Psoas muscle (tissue), 8 donors: Measurements from ENCODE around the gene ARAP2. TPM values are rescaled to one million over a fixed set of nuclear protein-coding genes. Genes with fewer than 3 reads are reported as not detected.

Source experiments
- ATAC-seq, 4 donors: fragments of 200-7000 bp; cut with Tn5 transposase; one replicate each; pipeline ENCODE4 v1.9.1; 2020; ENCODE audit warnings: moderate library complexity in 3 of 4, mild to moderate bottlenecking in 2 of 4
- DNase-seq, 2 donors: peaks; one replicate each; pipeline ENCODE4 v3.0.0-alpha.2; 2020
- H3K27ac ChIP-seq: fragments of 200-600 bp; one replicate; pipeline ENCODE4 v1.8.0; 2022
- H3K27me3 ChIP-seq, 3 donors: fragments of 200-600 bp in 1 of 3; one replicate each; pipeline versions ENCODE4 v1.6.1 to v1.8.0; 2013 to 2022; ENCODE audit warnings: low read length in 2 of 3, mild to moderate bottlenecking in 2 of 3, moderate library complexity in 1 of 3; ENCODE audit not compliant: insufficient read depth in 3 of 3
- H3K36me3 ChIP-seq, 2 donors: fragments of 200-600 bp in 1 of 2; one replicate each; pipeline versions ENCODE4 v1.6.1 to v1.8.0; 2013 to 2022; ENCODE audit warnings: low read depth in 1 of 2, mild to moderate bottlenecking in 1 of 2, moderate library complexity in 1 of 2; ENCODE audit not compliant: insufficient read depth in 1 of 2
- H3K4me1 ChIP-seq: fragments of 200-600 bp; one replicate; pipeline ENCODE4 v1.8.0; 2022
- H3K4me3 ChIP-seq: fragments of 200-600 bp; one replicate; pipeline ENCODE4 v1.8.0; 2022; ENCODE audit warnings: mild to moderate bottlenecking
- H3K9me3 ChIP-seq: fragments of 200-600 bp; one replicate; pipeline ENCODE4 v1.8.0; 2022
- WGBS, 3 donors: extraction: QIAGEN DNeasy Blood & Tissue Kit; methylation state at CpG; one replicate each; pipeline versions ENCODE4 v1.1.6 to v1.1.7; 2013; 5-methylcytosine and 5-hydroxymethylcytosine counted together
- intact Hi-C, 2 donors: fragments of 100-400 bp; cut with DNase I; formaldehyde crosslinking; loops; one replicate each; pipeline versions ENCODE4 v1.11.0 to v1.14.2; 2022
- polyA plus RNA-seq, 3 donors: library from polyadenylated mRNA; stranded (reverse); fragments of 200-250 nt; gene quantifications; one replicate each; pipeline ENCODE4 v1.2.3, GENCODE V29; 2013
- total RNA-seq, 4 donors: library from RNA; stranded (reverse); fragmentation: NEBNext Ultra II Directional in 2 of 4; extraction: Animal tissue kit (Norgen Biotek cat#: 25700) in 2 of 4; gene quantifications; one replicate each; pipeline versions ENCODE4 v1.2.1 to v1.2.4, GENCODE V29; 2021 to 2023
- TF ChIP-seq, protein P1 (sequence below): fragments of 200-600 bp; IDR thresholded peaks from one replicate; pipeline ENCODE4 v1.8.0; 2022; ENCODE audit warnings: antibody characterized with exemption
- donor health status: healthy with polysubstance abuse.
- donor health status: DM: no; HTN: no; CAD: no; lungs with moderate emphysema.
- donor health status: Bipolar disorder and iron deficiency.
- donor health status: healthy.
- donor health status: DM: yes; HTN: yes; CAD: no.
- donor health status: DM: no; HTN: no; CAD: no.
- donor health status: DM: no; HTN: no; CAD: no.
- donor health status: DM: yes; HTN: yes; CAD: no.

ARAP2 gene
- total and polyA plus RNA-seq, 7 donors = 0.11 to 2.7 (median 1.4) TPM

DNA sequence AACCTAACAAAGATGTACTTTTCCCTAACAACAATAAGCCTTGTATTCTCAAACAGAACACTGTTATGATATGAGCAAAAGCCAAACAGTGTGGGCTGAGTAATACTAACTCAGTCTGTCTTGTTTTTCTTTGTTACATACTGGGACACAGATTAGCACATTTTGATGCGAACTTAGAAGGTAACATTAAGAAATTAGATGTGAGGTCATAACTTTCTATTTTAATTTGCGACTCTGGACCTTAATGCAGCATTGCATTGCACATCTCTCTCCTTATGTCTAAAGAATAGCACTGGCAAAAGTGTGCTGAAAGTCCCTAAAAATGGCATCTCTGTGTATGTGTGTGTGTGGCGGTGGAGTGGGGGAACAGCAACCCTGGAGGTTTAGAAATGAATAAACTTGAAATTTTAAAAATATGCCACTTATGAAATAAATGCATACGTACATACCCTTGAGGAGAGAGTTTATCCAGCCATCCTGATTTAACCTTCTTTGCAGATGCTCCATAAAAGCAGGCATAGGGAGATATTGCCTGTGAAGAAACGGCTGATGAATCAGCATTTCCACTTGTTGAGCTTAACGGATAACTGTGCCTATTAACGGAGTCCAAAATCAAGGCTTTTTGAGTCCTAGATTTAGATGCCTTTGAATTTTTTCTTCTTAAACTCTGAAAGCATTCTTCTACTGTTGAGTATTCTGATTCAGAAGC is 34.2 kb downstream of the ARAP2 start:
- no peaks in the 10 kb centered on the region for H3K36me3 ChIP-seq
- DNase-seq (no peak), ATAC-seq (no peak)
- H3K27me3 ChIP-seq = no peaks in the 10 kb centered on the region
- intact Hi-C loops = no loop called here
- no peak overlapping the region for H3K27ac ChIP-seq
- H3K9me3 ChIP-seq = no peaks in the 10 kb centered on the region
- 69 to 74% (median 70%) methylated on average over 7 of the region's 7 CpGs for WGBS, 3 donors
- TF ChIP-seq, protein P1, sequence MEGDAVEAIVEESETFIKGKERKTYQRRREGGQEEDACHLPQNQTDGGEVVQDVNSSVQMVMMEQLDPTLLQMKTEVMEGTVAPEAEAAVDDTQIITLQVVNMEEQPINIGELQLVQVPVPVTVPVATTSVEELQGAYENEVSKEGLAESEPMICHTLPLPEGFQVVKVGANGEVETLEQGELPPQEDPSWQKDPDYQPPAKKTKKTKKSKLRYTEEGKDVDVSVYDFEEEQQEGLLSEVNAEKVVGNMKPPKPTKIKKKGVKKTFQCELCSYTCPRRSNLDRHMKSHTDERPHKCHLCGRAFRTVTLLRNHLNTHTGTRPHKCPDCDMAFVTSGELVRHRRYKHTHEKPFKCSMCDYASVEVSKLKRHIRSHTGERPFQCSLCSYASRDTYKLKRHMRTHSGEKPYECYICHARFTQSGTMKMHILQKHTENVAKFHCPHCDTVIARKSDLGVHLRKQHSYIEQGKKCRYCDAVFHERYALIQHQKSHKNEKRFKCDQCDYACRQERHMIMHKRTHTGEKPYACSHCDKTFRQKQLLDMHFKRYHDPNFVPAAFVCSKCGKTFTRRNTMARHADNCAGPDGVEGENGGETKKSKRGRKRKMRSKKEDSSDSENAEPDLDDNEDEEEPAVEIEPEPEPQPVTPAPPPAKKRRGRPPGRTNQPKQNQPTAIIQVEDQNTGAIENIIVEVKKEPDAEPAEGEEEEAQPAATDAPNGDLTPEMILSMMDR = no peak
- H3K4me1 ChIP-seq = no peaks in the 10 kb centered on the region
- H3K4me3 ChIP-seq = no peak overlapping the region

DNA sequence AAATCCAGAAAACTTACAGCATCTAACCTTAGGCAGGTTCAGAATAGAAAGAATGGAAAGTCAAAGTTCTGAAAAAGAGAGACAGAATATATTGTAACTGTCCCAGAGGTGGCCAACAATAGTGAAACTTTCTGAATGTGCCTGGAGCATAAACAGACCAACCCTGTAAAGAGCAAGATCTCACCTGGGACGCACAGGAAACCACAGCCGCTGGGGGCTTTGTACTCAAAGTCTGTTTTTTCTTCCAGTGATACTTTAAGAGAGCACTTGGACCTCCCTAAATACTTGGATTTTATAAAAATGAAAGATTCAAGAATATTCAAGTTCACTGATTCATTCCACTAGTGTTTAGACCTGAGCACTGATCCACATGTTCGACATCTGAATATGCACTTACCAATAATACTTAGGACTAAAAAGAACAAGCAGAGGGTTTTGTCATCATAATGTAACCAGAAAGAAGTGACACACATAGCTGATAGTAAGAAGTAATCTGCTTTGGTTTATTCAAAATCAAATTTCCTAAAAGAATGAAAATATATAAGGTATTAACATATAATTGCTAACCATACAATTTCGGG is 35.3 kb downstream of the ARAP2 start:
- DNase-seq = no peak
- TF ChIP-seq, protein P1 = no peak
- WGBS, 3 donors = 84 to 90% (median 88%) methylated on average over 4 of the region's 4 CpGs

DNA sequence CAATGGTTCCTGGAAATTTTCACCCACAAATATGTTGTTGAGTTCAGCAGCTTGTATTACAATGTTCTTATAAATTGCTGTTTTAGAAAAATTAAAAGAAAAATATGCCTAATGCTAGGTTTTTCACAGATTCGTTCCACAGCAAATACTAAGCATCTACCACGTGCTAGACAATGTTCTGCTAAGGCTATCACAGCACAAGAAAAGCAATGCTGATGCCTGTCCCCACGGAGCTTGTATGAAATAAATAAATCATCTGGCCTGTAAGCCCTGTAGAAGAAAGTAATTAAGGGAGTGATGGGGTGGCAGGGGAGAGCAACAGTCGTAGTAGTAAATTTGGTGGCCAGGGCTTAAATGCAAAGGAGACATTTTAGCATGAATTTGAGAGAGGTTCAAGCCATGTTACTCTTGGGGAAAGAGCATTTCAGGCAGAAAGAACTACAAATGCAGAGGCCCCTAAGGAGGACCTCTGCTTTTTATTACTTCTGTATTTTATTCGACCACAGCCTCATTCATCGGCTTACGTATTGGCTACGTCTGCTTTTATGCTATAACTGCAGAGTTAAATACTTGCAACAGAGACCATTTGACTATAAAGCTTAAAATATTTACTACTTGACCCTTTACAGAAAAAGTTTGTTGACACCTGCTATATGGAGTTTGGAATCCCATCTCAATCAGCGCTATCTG is 36.3 kb downstream of the ARAP2 start:
- no peak for DNase-seq
- no peaks in the 10 kb centered on the region for H3K9me3 ChIP-seq
- no peak overlapping the region for H3K4me3 ChIP-seq
- 71 to 74% (median 72%) methylated on average over 9 of the region's 9 CpGs for WGBS, 3 donors
- H3K27ac ChIP-seq = no peak overlapping the region
- no peaks in the 10 kb centered on the region for H3K4me1 ChIP-seq
- ATAC-seq = no peak
- intact Hi-C loops = no loop called here
- H3K27me3 ChIP-seq = no peaks in the 10 kb centered on the region
- H3K36me3 ChIP-seq = no peaks in the 10 kb centered on the region
- TF ChIP-seq, protein P1 = no peak

More for the DNA sequence above, 35.3 kb downstream of the ARAP2 start:
- H3K27ac ChIP-seq = no peak overlapping the region
- no peak overlapping the region for H3K4me3 ChIP-seq
- no peaks in the 10 kb centered on the region for H3K27me3 ChIP-seq
- intact Hi-C loops = no loop called here
- H3K4me1 ChIP-seq = no peaks in the 10 kb centered on the region
- ATAC-seq = no peak
- H3K9me3 ChIP-seq = no peaks in the 10 kb centered on the region
- no peaks in the 10 kb centered on the region for H3K36me3 ChIP-seq

DNA sequence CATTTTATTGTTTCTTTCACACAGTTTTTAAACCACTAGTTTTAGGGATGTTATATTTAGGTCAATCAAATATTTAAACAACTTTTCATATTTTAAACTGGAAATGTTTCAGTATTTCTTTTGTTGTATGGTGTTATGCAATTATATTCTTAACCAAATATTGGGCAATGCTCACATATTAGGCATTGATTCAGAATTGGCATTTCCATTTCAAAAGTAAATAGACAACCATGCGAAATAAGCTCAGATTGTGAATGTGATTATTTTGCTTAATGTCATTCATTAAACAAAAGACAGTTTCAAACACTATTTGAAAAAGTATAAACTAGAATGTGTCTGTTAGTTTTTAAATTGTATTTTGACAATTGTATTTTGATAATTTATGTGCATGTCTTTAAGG is 36.9 kb downstream of the ARAP2 start:
- no peaks in the 10 kb centered on the region for H3K9me3 ChIP-seq
- intact Hi-C loops = no loop called here
- no peak for DNase-seq
- no peaks in the 10 kb centered on the region for H3K27me3 ChIP-seq
- no peaks in the 10 kb centered on the region for H3K36me3 ChIP-seq
- H3K4me3 ChIP-seq = no peak overlapping the region
- H3K27ac ChIP-seq = no peak overlapping the region
- no peak for ATAC-seq
- no peaks in the 10 kb centered on the region for H3K4me1 ChIP-seq
- TF ChIP-seq, protein P1 = no peak
- 93 to 98% (median 98%) methylated on average over 1 of the region's 1 CpG for WGBS, 3 donors
